ENCODE data around the gene PPDPF. TPM values are rescaled to one million over a fixed set of nuclear protein-coding genes. Genes with fewer than 3 reads are reported as not detected.

Gene PPDPF
- total RNA-seq, 1 donor from 2014 or later, result 4.1 TPM

DNA sequence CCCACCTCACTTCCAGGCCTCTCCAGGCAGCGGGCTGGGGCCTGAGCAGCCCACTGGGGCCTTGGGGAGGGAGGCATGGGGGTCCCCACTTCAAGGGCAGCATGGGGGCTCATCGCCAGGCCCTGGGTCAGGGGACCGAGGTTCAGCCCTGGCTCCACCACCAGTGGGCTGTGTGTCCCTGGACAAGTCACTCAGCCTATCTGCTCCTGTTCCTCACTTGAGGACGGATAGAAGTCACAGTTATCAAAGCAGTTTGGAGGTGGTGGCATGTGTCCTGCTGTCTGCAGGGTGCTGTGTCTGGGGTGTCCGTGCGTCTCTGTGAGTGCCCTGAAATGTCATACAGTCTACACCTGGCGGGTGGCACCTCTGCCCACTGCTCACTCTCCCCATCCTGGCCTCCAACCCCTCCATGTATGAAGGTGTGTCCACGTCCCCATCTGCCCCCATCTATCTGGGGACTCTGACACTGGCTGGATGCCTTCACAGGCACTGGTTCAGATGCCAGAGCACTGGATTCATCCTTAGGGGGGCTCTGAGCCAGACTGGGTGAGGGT is 25.3 kb upstream of the PPDPF start:
- Mint-ChIP-seq H3K9me3 (peaks cover 7% of the 10 kb centered on the region), H3K4me1 (peaks cover 8% of the 10 kb centered on the region), H3K36me3 (peaks cover 3% of the 10 kb centered on the region), H3K4me3 (no peak overlapping the region), H3K27me3 (ENCODE audit: insufficient read depth, low read depth) (peaks cover 30% of the 10 kb centered on the region), H3K27ac (no peak overlapping the region)
- no peak overlapping the region for H2AFZ ChIP-seq (replicated peaks)
- no peak for DNase-seq (ENCODE audit: low spot score)
- peaks cover 18% of the 10 kb centered on the region for H4K20me1 ChIP-seq (ENCODE audit: low read depth)
- TF ChIP-seq, protein P1, sequence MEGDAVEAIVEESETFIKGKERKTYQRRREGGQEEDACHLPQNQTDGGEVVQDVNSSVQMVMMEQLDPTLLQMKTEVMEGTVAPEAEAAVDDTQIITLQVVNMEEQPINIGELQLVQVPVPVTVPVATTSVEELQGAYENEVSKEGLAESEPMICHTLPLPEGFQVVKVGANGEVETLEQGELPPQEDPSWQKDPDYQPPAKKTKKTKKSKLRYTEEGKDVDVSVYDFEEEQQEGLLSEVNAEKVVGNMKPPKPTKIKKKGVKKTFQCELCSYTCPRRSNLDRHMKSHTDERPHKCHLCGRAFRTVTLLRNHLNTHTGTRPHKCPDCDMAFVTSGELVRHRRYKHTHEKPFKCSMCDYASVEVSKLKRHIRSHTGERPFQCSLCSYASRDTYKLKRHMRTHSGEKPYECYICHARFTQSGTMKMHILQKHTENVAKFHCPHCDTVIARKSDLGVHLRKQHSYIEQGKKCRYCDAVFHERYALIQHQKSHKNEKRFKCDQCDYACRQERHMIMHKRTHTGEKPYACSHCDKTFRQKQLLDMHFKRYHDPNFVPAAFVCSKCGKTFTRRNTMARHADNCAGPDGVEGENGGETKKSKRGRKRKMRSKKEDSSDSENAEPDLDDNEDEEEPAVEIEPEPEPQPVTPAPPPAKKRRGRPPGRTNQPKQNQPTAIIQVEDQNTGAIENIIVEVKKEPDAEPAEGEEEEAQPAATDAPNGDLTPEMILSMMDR (IDR thresholded peaks at IDR 0.05), result no peak
- TF ChIP-seq EZH2phosphoT487 (IDR thresholded peaks at IDR 0.05) (no peak), EZH2 (IDR thresholded peaks at IDR 0.05) (no peak)
- H3K36me3 ChIP-seq, result no peaks in the 10 kb centered on the region
- no peak overlapping the region for H3K4me2 ChIP-seq
- peaks cover 65% of the 10 kb centered on the region for H3K27me3 ChIP-seq
- no peak overlapping the region for H3K27ac ChIP-seq
- no peaks in the 10 kb centered on the region for H3K4me1 ChIP-seq
- no peaks in the 10 kb centered on the region for H3F3A ChIP-seq (ENCODE audit: low read depth)
- H3K79me2 ChIP-seq (ENCODE audit: low read depth), result no peaks in the 10 kb centered on the region
- no peak overlapping the region for H3K4me3 ChIP-seq
- H3K9ac ChIP-seq, result no peak overlapping the region
- no peaks in the 10 kb centered on the region for H3K9me3 ChIP-seq (ENCODE audit: low read depth)

DNA sequence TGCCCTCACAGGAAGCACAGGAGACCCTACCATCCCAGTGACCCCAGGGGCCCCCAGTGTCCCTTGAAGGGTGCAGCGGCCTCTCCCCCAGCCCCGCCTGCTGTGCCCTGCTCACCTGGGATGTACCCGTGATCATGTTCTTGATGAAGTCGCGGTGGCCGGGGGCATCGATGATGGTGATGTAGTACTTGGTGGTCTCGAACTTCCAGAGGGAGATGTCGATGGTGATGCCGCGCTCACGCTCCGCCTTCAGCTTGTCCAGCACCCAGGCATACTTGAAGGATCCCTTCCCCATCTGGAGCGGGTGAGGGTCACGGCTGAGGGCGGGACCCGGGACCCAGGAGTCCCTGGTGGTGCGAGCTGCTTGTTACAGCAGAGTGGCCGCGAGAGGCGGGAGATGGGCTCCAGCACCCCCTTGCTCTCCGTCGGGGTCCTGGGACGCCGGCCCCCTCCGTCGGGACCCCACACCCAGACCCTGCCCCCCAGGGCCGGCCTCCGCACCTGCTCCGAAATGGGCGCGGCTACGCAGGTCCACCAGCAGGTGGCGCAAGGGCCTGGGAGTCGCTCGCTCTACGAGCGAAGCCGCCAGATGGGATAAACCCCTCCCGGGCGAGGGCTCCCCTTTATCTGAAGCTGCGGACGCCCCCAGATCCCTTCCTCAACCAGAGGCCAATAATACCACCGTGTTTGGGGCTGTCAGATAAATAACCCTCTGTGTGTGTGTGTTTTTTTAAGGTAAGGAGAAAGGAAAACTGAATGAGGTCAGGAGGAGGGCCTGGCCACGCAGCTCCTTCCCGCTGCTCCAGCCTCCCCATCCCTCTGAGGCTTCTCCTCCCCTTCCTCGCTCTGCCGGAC is 24.6 kb upstream of the PPDPF start:
- H3K27me3 Mint-ChIP-seq (ENCODE audit: insufficient read depth, low read depth), result peaks cover 29% of the 10 kb centered on the region
- Histone ChIP-seq H3K27ac (no peak overlapping the region), H3K9me3 (ENCODE audit: low read depth) (no peaks in the 10 kb centered on the region), H3K4me3 (no peak overlapping the region), H3K36me3 (no peaks in the 10 kb centered on the region), H3K79me2 (ENCODE audit: low read depth) (no peaks in the 10 kb centered on the region), H3F3A (ENCODE audit: low read depth) (peaks cover 3% of the 10 kb centered on the region), H3K4me1 (no peaks in the 10 kb centered on the region), H3K4me2 (no peak overlapping the region), H3K27me3 (peaks cover 66% of the 10 kb centered on the region), H2AFZ (replicated peaks) (no peak overlapping the region), H4K20me1 (ENCODE audit: low read depth) (peaks cover 20% of the 10 kb centered on the region), H3K9ac (no peak overlapping the region)
- no peak overlapping the region for H3K27ac Mint-ChIP-seq
- peak; percentile 88 for DNase-seq (ENCODE audit: low spot score)
- H3K9me3 Mint-ChIP-seq, result peaks cover 7% of the 10 kb centered on the region
- H3K4me1 Mint-ChIP-seq, result peaks cover 8% of the 10 kb centered on the region
- TF ChIP-seq EZH2phosphoT487 (IDR thresholded peaks at IDR 0.05) (peak; percentile 28), EZH2 (IDR thresholded peaks at IDR 0.05) (no peak)
- TF ChIP-seq, protein P1 (IDR thresholded peaks at IDR 0.05), result peak; percentile 95
- peak overlapping the region; percentile 50 for H3K4me3 Mint-ChIP-seq
- peaks cover 3% of the 10 kb centered on the region for H3K36me3 Mint-ChIP-seq

DNA sequence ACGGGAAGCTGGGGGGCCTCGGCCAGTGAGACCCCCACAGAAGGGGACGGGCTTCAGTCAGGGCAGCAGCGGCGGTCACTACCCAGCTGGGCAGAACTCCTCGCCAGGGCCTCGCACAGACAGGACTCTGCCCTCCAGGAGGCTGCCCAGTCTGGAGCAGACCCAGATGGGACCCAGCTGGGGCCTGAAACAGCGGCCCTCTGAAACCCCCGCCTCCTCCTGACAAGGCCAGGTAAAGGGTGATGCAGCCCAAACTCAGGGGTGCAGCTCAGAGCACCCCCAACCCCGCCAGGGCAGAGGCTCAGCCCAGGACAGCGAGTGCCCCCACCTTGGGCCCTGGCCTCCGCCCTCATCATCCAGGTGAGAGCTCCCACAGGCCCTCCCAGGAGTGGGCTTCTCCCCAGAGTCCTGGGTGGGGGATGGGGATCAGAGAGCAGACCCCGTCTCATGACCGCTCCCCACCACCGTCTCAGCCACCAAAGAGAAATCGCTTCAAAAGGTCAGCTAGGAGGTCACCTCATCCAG is 23.9 kb upstream of the PPDPF start:
- DNase-seq (ENCODE audit: low spot score), result no peak
- no peaks in the 10 kb centered on the region for H3K4me1 ChIP-seq
- H3K27me3 Mint-ChIP-seq (ENCODE audit: insufficient read depth, low read depth), result peaks cover 28% of the 10 kb centered on the region
- no peak overlapping the region for H3K9ac ChIP-seq
- peaks cover 6% of the 10 kb centered on the region for H3F3A ChIP-seq (ENCODE audit: low read depth)
- H3K9me3 Mint-ChIP-seq, result peaks cover 7% of the 10 kb centered on the region
- H3K27ac Mint-ChIP-seq, result no peak overlapping the region
- H3K79me2 ChIP-seq (ENCODE audit: low read depth), result no peaks in the 10 kb centered on the region
- H3K4me1 Mint-ChIP-seq, result peaks cover 9% of the 10 kb centered on the region
- H4K20me1 ChIP-seq (ENCODE audit: low read depth), result peaks cover 20% of the 10 kb centered on the region
- H3K36me3 ChIP-seq, result no peaks in the 10 kb centered on the region
- H3K27ac ChIP-seq, result no peak overlapping the region
- H3K27me3 ChIP-seq, result peaks cover 66% of the 10 kb centered on the region
- H3K4me3 Mint-ChIP-seq, result peak overlapping the region; percentile 69
- no peak overlapping the region for H3K4me3 ChIP-seq
- no peaks in the 10 kb centered on the region for H3K9me3 ChIP-seq (ENCODE audit: low read depth)
- TF ChIP-seq EZH2phosphoT487 (IDR thresholded peaks at IDR 0.05) (no peak), EZH2 (IDR thresholded peaks at IDR 0.05) (no peak)
- TF ChIP-seq, protein P1 (IDR thresholded peaks at IDR 0.05), result no peak
- H3K36me3 Mint-ChIP-seq, result peaks cover 3% of the 10 kb centered on the region
- no peak overlapping the region for H2AFZ ChIP-seq (replicated peaks)
- no peak overlapping the region for H3K4me2 ChIP-seq
